GM23248 (cell line): ENCODE measurements around the gene PCDHGA7. TPM values are rescaled to one million over a fixed set of nuclear protein-coding genes. Genes with fewer than 3 reads are reported as not detected.
"Not testable (repeated sequence)": the region's sequence is repeated elsewhere in the genome, so short reads cannot be mapped to it uniquely, and the experiment has no call there.

Experiments used
- DNase-seq: peaks from one replicate; pipeline ENCODE4 v3.0.0-alpha.2; 2015
- H2AFZ ChIP-seq: fragments of 200-600 bp; sonication (generic); 2 replicates; pipeline ENCODE4 v1.6.1; 2016; ENCODE audit warnings: antibody characterized with exemption
- H3F3A ChIP-seq: fragments of 200-600 bp; sonication (generic); 2 replicates; pipeline ENCODE4 v1.6.1; 2016; ENCODE audit warnings: mild to moderate bottlenecking, antibody characterized with exemption, mixed run types; ENCODE audit not compliant: insufficient read depth
- H3K27ac ChIP-seq: fragments of 200-600 bp; sonication (generic); 2 replicates; pipeline ENCODE4 v1.5.1; 2016; ENCODE audit warnings: mild to moderate bottlenecking
- H3K27me3 ChIP-seq: fragments of 200-600 bp; sonication (generic); replicated peaks from 2 replicates; pipeline ENCODE4 v1.6.1; 2016; ENCODE audit warnings: mild to moderate bottlenecking; ENCODE audit not compliant: insufficient read depth
- H3K36me3 ChIP-seq: fragments of 200-600 bp; sonication (generic); 2 replicates; pipeline ENCODE4 v1.6.1; 2016; ENCODE audit warnings: low read depth, mild to moderate bottlenecking
- H3K4me1 ChIP-seq: fragments of 200-600 bp; sonication (generic); 2 replicates; pipeline ENCODE4 v1.6.1; 2016; ENCODE audit warnings: mild to moderate bottlenecking; ENCODE audit not compliant: insufficient read depth
- H3K4me2 ChIP-seq: fragments of 200-600 bp; sonication (generic); one replicate; pipeline ENCODE4 v1.6.1; 2016; ENCODE audit warnings: mild to moderate bottlenecking; ENCODE audit not compliant: unreplicated experiment
- H3K4me3 ChIP-seq: fragments of 200-600 bp; sonication (generic); 2 replicates; pipeline ENCODE4 v1.5.1; 2016; ENCODE audit warnings: mild to moderate bottlenecking
- H3K79me2 ChIP-seq: fragments of 200-600 bp; sonication (generic); 2 replicates; pipeline ENCODE4 v1.6.1; 2016; ENCODE audit warnings: mild to moderate bottlenecking; ENCODE audit not compliant: insufficient read depth
- H3K9ac ChIP-seq: fragments of 200-600 bp; sonication (generic); 2 replicates; pipeline ENCODE4 v1.6.1; 2016; ENCODE audit warnings: mild to moderate bottlenecking
- H3K9me2 ChIP-seq: fragments of 200-600 bp; sonication (generic); 2 replicates; pipeline ENCODE4 v1.6.1; 2016; ENCODE audit warnings: mixed run types, mild to moderate bottlenecking, moderate library complexity; ENCODE audit not compliant: insufficient read depth
- H3K9me3 ChIP-seq: fragments of 200-600 bp; sonication (generic); one replicate; pipeline ENCODE4 v1.6.1; 2017; ENCODE audit warnings: low read depth
- H4K20me1 ChIP-seq: fragments of 200-600 bp; sonication (generic); 2 replicates; pipeline ENCODE4 v1.6.0; 2016; ENCODE audit not compliant: insufficient read depth
- EZH2 ChIP-seq: fragments of 200-600 bp; sonication (generic); IDR thresholded peaks from 2 replicates; pipeline ENCODE4 v1.6.1; 2018; ENCODE audit warnings: antibody characterized with exemption, mild to moderate bottlenecking; ENCODE audit not compliant: insufficient read depth, poor library complexity, severe bottlenecking
- EZH2phosphoT487 ChIP-seq: fragments of 200-600 bp; sonication (generic); IDR thresholded peaks from 2 replicates; pipeline ENCODE4 v1.6.1; 2018; ENCODE audit warnings: antibody characterized with exemption, moderate library complexity, mild to moderate bottlenecking, low read depth; ENCODE audit not compliant: insufficient read depth
- WGBS, 2 experiments: methylation state at CpG; one replicate each; pipeline ENCODE4 v1.1.6; 2015 to 2017; ENCODE audit warnings: low lambda C conversion rate in 2 of 2, low coverage in 1 of 2; ENCODE audit errors: missing lambda C conversion rate in 2 of 2; 5-methylcytosine and 5-hydroxymethylcytosine counted together
- in situ Hi-C: fragments of 300-500 bp; cut with MboI; formaldehyde crosslinking; loops from 2 replicates; pipeline ENCODE4 v1.15.0; 2020
- polyA plus RNA-seq: library from polyadenylated mRNA; unstranded; fragments of >200 nt; fragmentation: Nextera tagmentation; extraction: Ambion mirVana; gene quantifications from 2 replicates; pipeline ENCODE4 v1.2.1, GENCODE V29; 2016
- total RNA-seq: library from RNA; depleted of rRNA; stranded (reverse); fragments of >200 nt; shearing (Covaris generic); gene quantifications from 2 replicates; pipeline ENCODE4 v1.2.3, GENCODE V29; 2014; rRNA removed

The PCDHGA7 gene
- 0.43 and 1.6 TPM in 2 replicates for total RNA-seq
- polyA plus RNA-seq, result 0.84 and 1.1 TPM in 2 replicates

- H3K79me2 ChIP-seq, result no peaks in the 10 kb centered on the region
- H3K9me2 ChIP-seq, result no peaks in the 10 kb centered on the region
- TF ChIP-seq EZH2 (no peak), EZH2phosphoT487 (no peak)
- no peak within 1 kb of the TSS for H3K4me2 ChIP-seq
- H3K36me3 ChIP-seq, result no peaks in the 10 kb centered on the region
- H3K4me3 ChIP-seq, result no peak within 1 kb of the TSS; the same call in 1 of the 2 replicates
- no peak within 1 kb of the TSS for H3K27ac ChIP-seq
- H3F3A ChIP-seq, result no peaks in the 10 kb centered on the region
- H3K4me1 ChIP-seq, result no peaks in the 10 kb centered on the region
- DNase-seq, result no peak
- no peak within 1 kb of the TSS for H3K9ac ChIP-seq
- H3K27me3 ChIP-seq, result no peaks in the 10 kb centered on the region
- H3K9me3 ChIP-seq, result no peaks in the 10 kb centered on the region
- no peaks in the 10 kb centered on the region for H4K20me1 ChIP-seq
- WGBS, 2 experiments, result 34 to 38% methylated on average over 36 to 37 of the region's 37 CpGs
- in situ Hi-C loops, result no loop called here
- H2AFZ ChIP-seq, result no peak within 1 kb of the TSS; the same call in 1 of the 2 replicates
Observed at GRCh38 chr5:141382469-141383294, at the start of gene PCDHGA7. Gene PCDHGA7 (plus strand): TSS chr5:141382742. CDS start chr5:141382900, 158 bp downstream.

DNA sequence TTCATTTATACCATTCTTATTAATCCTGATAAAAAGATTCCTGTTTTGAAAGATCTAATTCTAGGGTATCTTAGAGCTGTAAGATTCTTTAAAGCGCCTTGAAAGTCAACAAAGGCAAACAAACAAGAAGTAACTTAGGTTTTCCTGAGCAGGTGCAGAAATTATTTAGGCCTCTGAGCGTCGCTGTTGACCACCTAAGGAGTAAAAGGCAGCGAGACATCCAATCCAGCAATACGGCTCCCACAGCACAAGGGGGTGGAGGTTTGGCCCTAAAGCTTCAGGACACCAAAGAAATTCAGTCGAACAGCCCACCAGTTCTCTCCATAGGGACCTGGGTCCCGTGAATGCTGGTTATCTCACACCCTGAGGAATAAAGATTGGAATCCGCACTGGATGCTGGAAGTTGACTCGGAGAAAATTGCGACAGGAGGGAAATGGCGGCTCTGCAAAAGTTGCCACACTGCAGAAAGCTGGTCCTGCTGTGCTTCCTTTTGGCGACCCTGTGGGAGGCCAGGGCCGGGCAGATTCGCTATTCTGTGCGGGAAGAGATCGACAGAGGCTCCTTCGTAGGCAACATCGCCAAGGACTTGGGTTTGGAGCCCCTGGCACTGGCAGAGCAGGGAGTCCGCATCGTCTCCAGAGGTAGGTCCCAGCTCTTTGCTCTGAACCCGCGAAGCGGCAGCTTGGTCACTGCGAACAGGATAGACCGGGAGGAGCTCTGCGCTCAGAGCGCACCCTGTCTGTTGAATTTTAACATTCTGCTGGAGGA is 43.8 kb upstream of the PCDHGA7 start, which contains the start of gene PCDHGA2:
Gene PCDHGA2 (plus strand): TSS at position 223 of the 769 bp plus-strand sequence.
- Histone ChIP-seq H2AFZ (peak within 1 kb of the TSS; percentile 86), H3K9me3 (no peaks in the 10 kb centered on the region), H3K9me2 (no peaks in the 10 kb centered on the region), H3K4me1 (no peaks in the 10 kb centered on the region), H4K20me1 (no peaks in the 10 kb centered on the region), H3K27ac (peak within 1 kb of the TSS; percentile 20), H3F3A (no peaks in the 10 kb centered on the region), H3K27me3 (no peaks in the 10 kb centered on the region), H3K4me2 (peak within 1 kb of the TSS; percentile 58), H3K4me3 (peak within 1 kb of the TSS; percentile 69), H3K36me3 (no peaks in the 10 kb centered on the region), H3K79me2 (no peaks in the 10 kb centered on the region), H3K9ac (peak within 1 kb of the TSS; percentile 69)
- 18 to 21% methylated on average over 27 of the region's 27 CpGs for WGBS, 2 experiments
- DNase-seq, result peak; percentile 72
- no peak for TF ChIP-seq EZH2phosphoT487
- TF ChIP-seq EZH2, result no peak
- in situ Hi-C loops, result loop anchor here (10.0 kb wide), 1 partner anchor 226 kb away; no protein-coding TSS in a partner anchor

DNA sequence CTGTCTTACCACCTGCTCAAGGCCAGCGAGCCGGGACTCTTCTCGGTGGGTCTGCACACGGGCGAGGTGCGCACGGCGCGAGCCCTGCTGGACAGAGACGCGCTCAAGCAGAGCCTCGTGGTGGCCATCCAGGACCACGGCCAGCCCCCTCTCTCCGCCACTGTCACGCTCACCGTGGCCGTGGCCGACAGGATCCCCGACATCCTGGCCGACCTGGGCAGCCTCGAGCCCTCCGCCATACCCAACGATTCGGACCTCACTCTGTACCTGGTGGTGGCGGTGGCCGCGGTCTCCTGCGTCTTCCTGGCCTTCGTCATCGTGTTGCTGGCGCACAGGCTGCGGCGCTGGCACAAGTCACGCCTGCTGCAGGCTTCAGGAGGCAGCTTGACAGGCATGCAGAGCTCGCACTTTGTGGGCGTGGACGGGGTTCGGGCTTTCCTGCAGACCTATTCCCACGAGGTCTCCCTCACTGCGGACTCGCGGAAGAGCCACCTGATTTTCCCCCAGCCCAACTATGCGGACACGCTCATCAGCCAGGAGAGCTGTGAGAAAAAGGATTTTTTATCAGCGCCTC is 41.7 kb upstream of the PCDHGA7 start:
- H3K4me2 ChIP-seq, H3K27ac ChIP-seq, H3K9me3 ChIP-seq, H2AFZ ChIP-seq, H3K4me1 ChIP-seq, in situ Hi-C loops, DNase-seq, H4K20me1 ChIP-seq, H3K79me2 ChIP-seq, H3F3A ChIP-seq, H3K9me2 ChIP-seq, H3K9ac ChIP-seq, H3K27me3 ChIP-seq, H3K36me3 ChIP-seq, H3K4me3 ChIP-seq: not testable (repeated sequence)
- WGBS, 2 experiments, result 53 to 60% methylated on average over 30 to 34 of the region's 45 CpGs

DNA sequence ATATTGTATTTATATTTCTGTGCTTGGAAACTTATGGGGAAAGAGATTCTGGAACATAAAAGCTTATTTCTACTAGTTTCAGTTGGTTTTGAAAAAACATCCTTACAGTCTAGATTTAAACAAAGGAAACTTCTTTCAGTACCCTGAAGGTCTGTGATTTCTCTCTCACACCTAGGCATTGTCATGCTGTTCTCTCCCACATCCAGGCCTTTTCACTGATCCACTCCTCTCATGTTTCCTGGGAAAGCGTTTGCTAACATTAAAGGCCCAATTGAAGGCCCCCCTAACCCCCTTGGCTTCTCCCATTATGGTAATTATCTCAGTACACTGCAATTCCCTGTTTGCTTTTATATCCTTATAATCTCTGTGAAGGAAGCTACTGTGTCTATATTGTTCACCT is 39.8 kb upstream of the PCDHGA7 start:
- in situ Hi-C loops, result no loop called here
- no peak overlapping the region for H3K27ac ChIP-seq
- H3F3A ChIP-seq, result no peaks in the 10 kb centered on the region
- 5 to 7% methylated on average over 1 of the region's 1 CpG for WGBS, 2 experiments
- no peaks in the 10 kb centered on the region for H3K79me2 ChIP-seq
- H3K36me3 ChIP-seq, result no peaks in the 10 kb centered on the region
- TF ChIP-seq EZH2 (no peak), EZH2phosphoT487 (no peak)
- H3K9me3 ChIP-seq, result no peaks in the 10 kb centered on the region
- H3K4me3 ChIP-seq, result 0 out of 2 replicates have a peak overlapping the region, but pooled peaks have one; percentile 4
- peak overlapping the region; percentile 70; the same call in 1 of the 2 replicates for H2AFZ ChIP-seq
- no peak for DNase-seq
- H3K9ac ChIP-seq, result no peak overlapping the region
- no peak overlapping the region for H3K4me2 ChIP-seq
- H3K4me1 ChIP-seq, result no peaks in the 10 kb centered on the region
- no peaks in the 10 kb centered on the region for H4K20me1 ChIP-seq
- no peaks in the 10 kb centered on the region for H3K9me2 ChIP-seq
- H3K27me3 ChIP-seq, result no peaks in the 10 kb centered on the region
